NCI-H1417 treated with DMSO at 0.1 percent for 48 hours (cell line): ENCODE measurements around the gene TMEM74B.
"Not testable (repeated sequence)": the region's sequence is repeated elsewhere in the genome, so short reads cannot be mapped to it uniquely, and the experiment has no call there.

ENCODE experiments used
- DNase-seq: peaks from one replicate; lab custom pipeline; 2025; lab: John Stamatoyannopoulos, UW

TMEM74B gene

GRCh38 chr20:1178623-1179022, 6.2 kb downstream of the TMEM74B start:
- DNase-seq = no peak

GRCh38 chr20:1178103-1178502, 6.7 kb downstream of the TMEM74B start:
- DNase-seq = no peak

GRCh38 chr20:1177680-1178079, 7.1 kb downstream of the TMEM74B start:
- DNase-seq = no peak

GRCh38 chr20:1174787-1175186, 10.0 kb downstream of the TMEM74B start:
- DNase-seq = no peak

GRCh38 chr20:1173698-1174097, 11.1 kb downstream of the TMEM74B start:
- DNase-seq = no peak

- no peak for DNase-seq
Measured at GRCh38 chr20:1171461-1172093, 13.2 kb downstream of the TMEM74B start.

- no peak for DNase-seq
Measured at GRCh38 chr20:1169224-1169623, 15.6 kb downstream of the TMEM74B start.

GRCh38 chr20:1166948-1167720, 17.6 kb downstream of the TMEM74B start:
- no peak for DNase-seq

GRCh38 chr20:1165941-1166340, 18.8 kb downstream of the TMEM74B start:
- DNase-seq = no peak

GRCh38 chr20:1165521-1165920, 19.3 kb downstream of the TMEM74B start:
- DNase-seq = no peak

GRCh38 chr20:1164871-1165270, 19.9 kb downstream of the TMEM74B start:
- DNase-seq = no peak

- no peak for DNase-seq
Measured at GRCh38 chr20:1163653-1164052, 21.1 kb downstream of the TMEM74B start.

- DNase-seq = no peak
Measured at GRCh38 chr20:1163105-1163504, 21.7 kb downstream of the TMEM74B start.

- DNase-seq = no peak
Measured at GRCh38 chr20:1160991-1161390, 23.8 kb downstream of the TMEM74B start.

- no peak for DNase-seq
Measured at GRCh38 chr20:1160496-1160895, 24.3 kb downstream of the TMEM74B start.

- DNase-seq = no peak
Measured at GRCh38 chr20:1155342-1155741, 29.4 kb downstream of the TMEM74B start.

GRCh38 chr20:1154691-1155090, 30.1 kb downstream of the TMEM74B start:
- no peak for DNase-seq

- no peak for DNase-seq
Measured at GRCh38 chr20:1154226-1154625, 30.6 kb downstream of the TMEM74B start.

- DNase-seq = no peak
Measured at GRCh38 chr20:1150968-1151367, 33.8 kb downstream of the TMEM74B start.

GRCh38 chr20:1150218-1150617, 34.6 kb downstream of the TMEM74B start:
- no peak for DNase-seq

- not testable (repeated sequence) for DNase-seq
Measured at GRCh38 chr20:1149812-1150211, 35.0 kb downstream of the TMEM74B start.

GRCh38 chr20:1146957-1147356, 37.8 kb downstream of the TMEM74B start:
- no peak for DNase-seq

- no peak for DNase-seq
Measured at GRCh38 chr20:1144401-1145172, 40.2 kb downstream of the TMEM74B start.
